ENCODE data around the gene CTNND2. TPM values are rescaled to one million over a fixed set of nuclear protein-coding genes. Genes with fewer than 3 reads are reported as not detected.
"Not testable (repeated sequence)": the region's sequence is repeated elsewhere in the genome, so short reads cannot be mapped to it uniquely, and the experiment has no call there.

CTNND2 gene
- total RNA-seq, 1 donor from 2014 or later: 10.1 TPM

DNA sequence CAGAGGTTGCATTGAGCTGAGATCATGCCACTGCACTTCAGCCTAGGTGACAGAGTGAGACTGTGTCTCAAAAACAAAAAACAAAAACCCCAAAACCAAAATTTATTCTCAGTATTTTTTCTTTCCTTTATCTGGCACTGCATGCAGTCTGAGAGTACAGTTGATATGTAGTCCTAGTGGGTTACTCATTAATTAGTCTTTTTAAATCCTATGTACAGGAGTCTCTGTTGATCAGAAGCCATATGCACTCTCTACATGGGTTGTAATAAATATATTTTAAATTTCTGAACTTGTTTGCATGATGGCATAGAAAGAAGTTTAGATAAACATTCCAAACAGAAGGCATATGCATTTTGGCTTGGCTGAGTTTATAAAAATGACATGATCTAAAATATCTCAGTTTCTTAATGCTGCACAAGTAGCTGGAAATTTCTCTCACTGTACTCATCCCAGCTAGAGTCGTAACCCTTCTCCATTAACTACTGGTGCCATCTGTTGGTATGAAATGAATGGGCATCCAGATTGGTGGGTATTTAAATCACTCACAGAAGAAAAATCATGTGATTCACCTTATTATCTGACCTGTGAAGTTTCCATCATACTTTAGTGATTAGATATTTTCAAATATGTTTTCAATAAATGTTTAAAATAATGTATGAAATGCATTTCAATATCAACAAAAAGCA, 284.8 kb downstream of the CTNND2 start:
- ATAC-seq: no peak
- intact Hi-C loops (cut with DNase I): no loop called here
- no peak for DNase-seq (ENCODE audit: low spot score)

DNA sequence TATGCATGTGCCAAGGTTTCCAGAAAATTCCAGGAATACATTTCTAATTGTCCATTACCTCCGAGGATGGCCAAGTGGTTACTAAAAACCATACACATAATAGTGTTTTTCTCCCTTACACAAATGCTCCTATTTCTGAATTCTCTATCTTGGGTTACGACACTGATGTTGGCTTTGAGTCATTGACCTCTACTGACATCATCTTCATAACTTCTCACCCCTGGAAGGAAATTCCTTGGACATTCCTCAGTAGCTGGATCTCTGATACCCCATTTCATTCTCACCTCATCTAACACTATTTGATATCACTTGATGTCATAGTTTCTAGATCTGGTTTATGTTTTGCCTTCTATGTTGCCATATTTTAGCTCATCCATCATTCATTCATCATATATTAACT, 287.2 kb downstream of the CTNND2 start:
- ATAC-seq (no peak), DNase-seq (ENCODE audit: low spot score) (no peak)
- intact Hi-C loops (cut with DNase I): no loop called here

DNA sequence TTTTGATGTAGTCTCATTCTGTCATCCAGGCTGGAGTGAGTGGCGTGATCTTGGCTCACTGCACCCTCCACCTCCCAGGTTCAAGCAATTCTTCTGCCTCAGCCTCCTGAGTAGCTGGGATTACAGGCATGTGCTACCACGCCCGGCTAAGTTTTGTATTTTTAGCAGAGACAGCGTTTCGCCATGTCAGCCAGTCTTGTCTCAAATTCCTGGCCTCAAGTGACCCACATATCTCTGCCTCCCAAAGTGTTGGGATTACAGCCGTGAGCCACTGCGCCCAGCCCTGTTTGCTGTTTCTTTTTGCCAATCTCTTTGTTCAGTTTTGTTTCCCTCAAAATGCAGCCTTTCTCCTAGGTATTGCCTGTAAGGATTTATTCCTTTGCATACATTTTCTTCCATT, 287.6 kb downstream of the CTNND2 start:
- intact Hi-C loops (cut with DNase I); DNase-seq (ENCODE audit: low spot score); ATAC-seq: not testable (repeated sequence)

DNA sequence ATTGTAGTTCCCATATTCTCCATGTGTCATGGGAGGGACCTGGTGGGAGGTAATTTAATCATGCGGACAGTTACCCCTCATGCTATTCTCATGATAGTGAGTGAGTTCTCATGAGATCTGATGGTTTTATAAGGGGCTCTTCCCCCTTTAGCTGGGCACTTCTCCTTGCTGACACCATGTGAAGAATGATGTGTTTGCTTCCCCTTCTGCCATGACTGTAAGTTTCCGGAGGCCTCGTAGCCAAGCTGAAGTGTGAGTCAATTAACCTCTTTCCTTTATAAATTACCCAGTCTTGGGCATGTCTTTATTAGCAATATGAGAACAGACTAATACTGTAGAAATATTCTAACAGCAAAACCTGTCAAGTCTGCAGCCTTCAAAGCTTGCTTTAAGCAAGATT, 293.2 kb downstream of the CTNND2 start:
- ATAC-seq (no peak), DNase-seq (ENCODE audit: low spot score) (no peak)
- intact Hi-C loops (cut with DNase I): no loop called here

DNA sequence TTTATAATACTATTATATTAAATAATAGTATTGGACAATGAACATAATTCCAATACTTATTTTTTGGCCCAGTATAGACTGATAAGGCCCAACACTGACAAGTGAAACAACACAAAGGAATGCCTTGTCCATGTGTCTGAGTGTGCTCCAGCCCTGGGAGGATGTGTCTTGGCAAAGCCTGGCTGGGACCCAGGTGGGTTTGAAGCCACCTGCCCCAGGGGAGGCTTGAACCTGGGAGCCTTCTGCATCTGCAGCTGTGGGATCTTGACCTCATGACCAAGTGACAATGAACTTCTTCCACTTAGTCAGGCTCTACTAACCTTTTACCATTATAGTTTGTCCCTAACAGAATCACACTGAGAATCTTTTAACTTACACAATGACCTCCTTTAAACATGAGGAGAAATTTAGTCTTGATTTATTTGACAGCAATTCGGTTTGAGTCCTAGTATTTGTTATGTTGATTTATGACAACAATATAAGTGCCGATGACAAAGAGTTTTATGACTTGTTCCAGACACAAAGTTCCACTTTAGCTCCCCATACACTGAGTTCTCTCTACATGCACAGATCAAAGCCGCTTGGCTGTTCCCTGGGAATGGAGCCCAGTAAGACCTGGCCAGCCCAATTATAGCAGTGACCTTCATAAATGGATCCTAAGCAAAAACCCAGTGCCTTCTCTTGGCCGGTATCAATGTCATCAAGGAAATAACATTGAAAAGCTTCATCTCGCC, 294.5 kb downstream of the CTNND2 start:
- intact Hi-C loops (cut with DNase I): no loop called here
- ATAC-seq (no peak), DNase-seq (ENCODE audit: low spot score) (no peak)

DNA sequence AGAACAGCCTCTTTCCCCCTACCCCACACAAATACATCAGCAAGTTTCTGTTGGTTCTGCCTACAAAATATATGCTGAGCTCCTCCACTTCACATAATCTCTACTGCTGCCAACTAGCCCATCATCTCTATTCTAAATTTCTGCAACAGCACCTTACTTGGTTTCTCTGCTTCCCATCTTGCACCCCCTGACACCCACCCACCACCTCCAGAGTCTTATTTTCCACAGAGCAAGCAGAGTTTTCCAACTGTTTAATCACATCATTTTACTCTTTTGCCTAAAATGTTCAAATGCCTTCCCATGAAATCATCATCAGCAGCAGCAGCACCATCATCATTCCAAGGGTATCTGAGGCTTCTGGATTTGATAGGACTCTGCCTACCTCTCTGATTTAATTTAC, 295.7 kb downstream of the CTNND2 start:
- DNase-seq (ENCODE audit: low spot score) (no peak), ATAC-seq (no peak)
- intact Hi-C loops (cut with DNase I): no loop called here

DNA sequence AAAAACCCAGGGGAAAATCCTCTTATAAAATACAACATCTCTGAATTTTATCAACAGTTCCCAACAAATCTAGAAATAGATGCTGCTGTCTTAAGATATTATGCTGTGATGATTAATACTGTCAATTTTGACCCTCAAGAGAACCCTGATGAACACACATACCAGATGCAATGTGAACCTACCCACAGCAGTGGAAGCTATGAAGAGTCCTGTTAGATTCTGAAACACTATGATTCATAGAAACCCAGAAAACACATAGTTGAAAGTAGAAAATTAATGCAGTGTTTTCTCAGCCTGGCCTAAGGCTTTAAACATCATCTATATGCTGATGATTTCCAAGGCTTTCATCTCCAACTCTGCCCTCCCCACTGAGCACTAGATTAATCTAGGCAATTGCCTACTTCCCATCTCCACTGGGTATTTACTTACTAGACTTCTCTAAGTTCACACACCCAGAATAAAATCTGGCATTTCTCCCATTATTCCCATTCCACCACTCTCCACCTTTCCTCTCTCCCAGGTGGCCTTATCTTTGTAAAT, 296.2 kb downstream of the CTNND2 start:
- no peak for DNase-seq (ENCODE audit: low spot score)
- intact Hi-C loops (cut with DNase I): no loop called here
- ATAC-seq: no peak

DNA sequence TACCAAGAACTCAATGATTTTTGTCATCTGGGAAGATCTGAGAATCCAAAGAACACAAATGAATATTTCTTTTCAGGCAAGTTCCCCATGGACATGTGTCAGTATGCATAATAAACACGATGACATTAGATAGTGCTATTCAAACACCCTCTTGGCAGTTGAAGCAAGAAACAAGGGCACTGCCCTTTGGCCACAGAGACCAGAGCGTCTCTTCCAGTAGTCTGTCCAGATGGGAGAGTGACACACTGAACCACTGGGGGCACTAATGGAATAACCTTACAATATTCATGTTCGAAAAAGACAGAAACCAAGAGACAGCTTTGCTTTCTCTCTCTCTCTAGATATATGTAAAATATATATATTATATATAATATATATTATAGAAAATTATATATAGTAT, 301.9 kb downstream of the CTNND2 start:
- ATAC-seq: no peak
- intact Hi-C loops (cut with DNase I): no loop called here

DNA sequence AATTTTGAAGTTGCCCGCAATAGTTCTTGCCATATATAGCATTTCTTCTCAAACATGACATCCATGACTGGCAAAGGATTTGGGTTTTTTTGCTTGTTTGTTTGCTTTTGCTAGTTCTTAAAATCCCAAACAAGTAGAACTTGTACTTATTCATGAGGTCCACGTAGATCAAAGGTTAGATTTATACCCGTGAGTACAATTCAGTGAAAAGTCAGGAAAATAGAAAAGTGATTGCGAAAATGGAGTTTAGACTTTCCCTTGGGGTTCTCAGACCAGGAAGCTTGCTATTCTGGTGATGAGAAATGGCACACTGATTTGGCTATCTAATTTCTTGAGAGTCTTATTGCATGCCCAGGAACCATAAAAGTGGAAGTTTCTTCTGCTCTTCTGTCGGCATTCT, 304.7 kb downstream of the CTNND2 start:
- no peak for DNase-seq (ENCODE audit: low spot score)
- no peak for ATAC-seq
- intact Hi-C loops (cut with DNase I): no loop called here

More for the DNA sequence above, 301.9 kb downstream of the CTNND2 start:
- DNase-seq (ENCODE audit: low spot score): no peak

DNA sequence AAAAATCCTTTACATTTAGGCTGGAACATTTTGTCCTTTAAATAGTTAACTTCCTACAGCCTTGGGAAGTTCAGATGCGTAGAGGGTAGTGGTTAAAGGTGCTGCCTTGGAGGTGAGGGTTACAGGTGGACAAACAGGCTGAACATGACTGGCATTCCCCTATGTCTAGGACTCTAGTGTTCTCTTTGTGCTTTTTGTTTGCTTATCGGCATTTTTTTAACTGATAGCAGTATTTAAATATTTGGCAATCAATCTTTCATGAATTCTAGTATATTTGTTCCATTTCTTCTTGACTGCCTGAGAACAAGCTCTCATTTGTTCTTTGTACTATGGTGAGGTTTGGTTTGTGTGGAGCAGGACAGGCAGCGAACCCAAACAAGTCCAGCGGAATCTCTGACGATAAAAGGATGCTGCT, 307.6 kb downstream of the CTNND2 start:
- intact Hi-C loops (cut with DNase I): no loop called here
- no peak for DNase-seq (ENCODE audit: low spot score)
- no peak for ATAC-seq

DNA sequence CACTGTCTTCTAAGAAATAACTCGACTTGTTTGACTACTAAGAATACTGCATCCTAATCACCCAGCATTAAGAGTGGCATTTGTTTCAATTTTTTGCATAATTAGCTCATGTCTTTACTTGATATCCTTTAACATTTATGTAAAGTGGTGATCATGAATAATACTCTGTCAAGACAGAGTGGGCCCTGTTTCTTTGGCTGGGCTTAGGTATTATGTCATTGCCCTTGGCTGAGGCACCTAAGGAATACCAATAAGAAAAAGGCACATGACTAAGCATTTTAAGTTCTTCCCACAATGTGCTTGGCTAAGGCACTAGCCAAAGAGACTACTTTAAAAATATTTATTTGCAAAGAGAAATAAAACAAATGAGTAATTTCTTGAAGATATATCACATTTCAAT, 308.1 kb downstream of the CTNND2 start:
- ATAC-seq: no peak

DNA sequence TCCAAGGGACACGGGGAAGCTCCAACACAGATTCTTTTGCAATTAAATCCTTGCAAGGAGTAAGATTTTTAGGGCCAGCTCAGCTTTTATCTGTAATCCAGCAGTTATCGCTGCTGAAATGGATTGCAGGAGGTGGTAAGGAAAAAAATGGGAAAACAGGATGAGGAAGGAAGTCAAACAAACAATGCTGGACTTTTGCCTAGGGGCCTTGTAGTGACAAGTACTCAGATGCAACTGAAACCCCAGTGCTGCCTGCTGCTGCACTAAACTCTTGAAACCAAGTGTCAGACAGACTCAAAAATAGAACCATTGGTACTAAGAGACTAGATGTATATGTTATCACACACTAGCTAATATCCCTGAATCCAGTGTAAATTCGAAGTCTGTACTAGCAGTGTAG, 309.2 kb downstream of the CTNND2 start:
- no peak for ATAC-seq
- intact Hi-C loops (cut with DNase I): no loop called here
- DNase-seq (ENCODE audit: low spot score): no peak

More for the DNA sequence above, 308.1 kb downstream of the CTNND2 start:
- DNase-seq (ENCODE audit: low spot score): no peak
- intact Hi-C loops (cut with DNase I): no loop called here

DNA sequence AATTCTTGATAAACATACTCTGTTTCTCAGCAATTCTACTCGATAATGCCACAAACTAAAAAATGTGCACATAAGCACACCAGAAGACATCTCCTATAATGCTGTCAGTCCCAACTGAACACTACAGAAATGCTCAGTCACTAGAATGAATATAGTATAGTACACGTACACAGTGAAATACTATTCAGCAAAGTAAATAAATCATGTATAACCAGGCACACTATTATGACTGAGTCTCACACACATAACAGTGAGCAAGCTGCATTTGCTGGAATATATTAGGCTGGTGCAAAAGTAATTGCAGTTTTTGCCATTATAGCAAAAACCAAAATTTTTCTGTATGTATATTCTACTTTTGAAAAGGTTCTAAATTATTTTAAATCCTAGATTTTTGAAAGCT, 310.2 kb downstream of the CTNND2 start:
- DNase-seq (ENCODE audit: low spot score) (no peak), ATAC-seq (no peak)
- intact Hi-C loops (cut with DNase I): no loop called here

DNA sequence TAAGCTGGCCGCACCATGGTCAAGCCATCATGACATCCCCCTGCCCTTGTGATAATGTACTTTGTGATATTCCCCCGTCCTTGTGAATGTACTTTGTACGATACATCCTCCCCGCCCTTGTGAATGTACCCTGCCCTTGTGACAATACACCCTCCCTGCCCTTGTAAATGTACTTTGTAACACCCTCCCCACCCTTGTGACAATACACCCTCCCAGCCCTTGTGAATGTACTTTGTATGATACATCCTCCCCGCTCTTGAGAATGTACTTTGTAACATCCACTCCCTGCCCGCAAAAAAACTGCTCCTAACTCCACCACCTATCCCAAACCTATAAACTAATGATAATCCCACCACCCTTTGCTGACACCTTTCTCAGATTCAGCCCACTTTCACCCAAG, 313.8 kb downstream of the CTNND2 start:
- no peak for DNase-seq (ENCODE audit: low spot score)
- no peak for ATAC-seq
- intact Hi-C loops (cut with DNase I): no loop called here

DNA sequence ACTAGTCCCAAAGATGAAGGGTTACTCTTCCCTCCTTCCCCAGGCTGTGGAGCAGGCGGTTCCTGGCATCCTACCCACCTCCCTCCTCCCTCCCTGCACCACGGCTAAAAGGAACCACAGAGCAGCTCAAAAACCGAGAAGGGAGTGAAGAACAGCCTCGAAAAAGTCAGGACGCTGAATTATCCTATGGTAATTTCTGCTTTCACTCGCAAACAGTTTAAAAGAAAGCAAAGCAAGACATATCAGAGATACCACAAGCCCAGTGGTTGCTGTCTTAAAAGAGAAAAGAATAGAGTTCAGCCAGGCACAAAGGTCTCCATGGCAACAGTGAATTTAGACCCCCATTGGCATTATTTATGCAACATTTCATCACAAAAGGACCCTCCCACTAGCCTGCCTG, 315.4 kb downstream of the CTNND2 start:
- intact Hi-C loops (cut with DNase I): no loop called here
- DNase-seq (ENCODE audit: low spot score) (no peak), ATAC-seq (no peak)

DNA sequence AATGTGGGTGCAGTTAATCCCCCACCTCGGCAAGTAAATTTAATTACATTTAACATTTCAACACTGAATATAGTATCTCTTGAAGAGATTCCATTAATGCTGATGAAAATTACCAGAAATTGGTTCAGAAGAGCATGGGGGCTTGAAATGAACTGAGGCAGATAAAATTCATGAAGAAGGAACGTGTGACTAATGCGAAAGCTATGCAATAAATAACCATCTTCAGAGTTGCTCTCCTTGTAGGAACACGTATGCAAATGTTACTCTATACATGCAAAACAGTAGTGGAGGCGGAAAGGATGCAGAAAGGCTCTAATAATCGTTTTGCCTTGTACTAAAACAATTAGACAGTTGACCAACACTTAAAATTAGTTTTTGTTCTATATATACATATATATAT, 320.2 kb downstream of the CTNND2 start:
- intact Hi-C loops (cut with DNase I): no loop called here
- no peak for ATAC-seq
- DNase-seq (ENCODE audit: low spot score): no peak

DNA sequence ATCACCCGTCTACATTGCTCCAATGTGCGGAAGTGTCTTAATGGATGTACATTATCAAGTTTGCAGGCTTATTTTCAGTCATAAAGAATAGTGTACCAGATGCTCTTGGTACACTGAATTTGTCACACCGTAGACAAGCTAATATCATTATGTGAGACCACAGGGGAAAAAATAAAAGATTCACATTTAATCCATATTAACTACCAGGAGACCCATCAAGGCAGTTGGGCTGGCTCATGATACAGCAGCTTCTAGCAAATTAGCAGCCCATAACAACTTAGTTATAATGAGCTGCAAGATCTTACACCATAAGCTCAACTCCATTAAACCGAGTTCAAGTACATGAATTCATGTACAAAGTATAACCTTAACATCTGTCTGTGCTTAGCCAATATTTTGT, 324.9 kb downstream of the CTNND2 start:
- intact Hi-C loops (cut with DNase I): no loop called here

DNA sequence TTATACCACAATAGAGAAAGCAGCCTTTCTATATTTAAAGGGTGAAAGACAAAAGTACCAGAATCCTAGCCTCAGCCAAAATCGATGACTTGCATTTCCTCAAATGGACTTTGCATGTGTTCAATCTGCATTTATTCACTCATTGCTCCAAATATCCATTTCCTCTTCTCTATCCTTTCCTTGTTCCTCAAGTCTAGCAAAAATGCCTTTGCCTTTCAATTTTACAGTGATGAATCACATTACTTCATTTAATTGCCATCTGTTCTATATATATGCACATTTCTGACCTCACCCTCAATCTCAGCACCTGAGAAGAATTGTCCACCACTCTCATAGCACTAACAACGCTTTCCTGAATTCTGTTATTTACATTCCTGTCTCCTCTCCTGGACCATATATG, 329.5 kb downstream of the CTNND2 start:
- intact Hi-C loops (cut with DNase I): no loop called here
- DNase-seq (ENCODE audit: low spot score) (no peak), ATAC-seq (no peak)

More for the DNA sequence above, 324.9 kb downstream of the CTNND2 start:
- DNase-seq (ENCODE audit: low spot score) (no peak), ATAC-seq (no peak)

DNA sequence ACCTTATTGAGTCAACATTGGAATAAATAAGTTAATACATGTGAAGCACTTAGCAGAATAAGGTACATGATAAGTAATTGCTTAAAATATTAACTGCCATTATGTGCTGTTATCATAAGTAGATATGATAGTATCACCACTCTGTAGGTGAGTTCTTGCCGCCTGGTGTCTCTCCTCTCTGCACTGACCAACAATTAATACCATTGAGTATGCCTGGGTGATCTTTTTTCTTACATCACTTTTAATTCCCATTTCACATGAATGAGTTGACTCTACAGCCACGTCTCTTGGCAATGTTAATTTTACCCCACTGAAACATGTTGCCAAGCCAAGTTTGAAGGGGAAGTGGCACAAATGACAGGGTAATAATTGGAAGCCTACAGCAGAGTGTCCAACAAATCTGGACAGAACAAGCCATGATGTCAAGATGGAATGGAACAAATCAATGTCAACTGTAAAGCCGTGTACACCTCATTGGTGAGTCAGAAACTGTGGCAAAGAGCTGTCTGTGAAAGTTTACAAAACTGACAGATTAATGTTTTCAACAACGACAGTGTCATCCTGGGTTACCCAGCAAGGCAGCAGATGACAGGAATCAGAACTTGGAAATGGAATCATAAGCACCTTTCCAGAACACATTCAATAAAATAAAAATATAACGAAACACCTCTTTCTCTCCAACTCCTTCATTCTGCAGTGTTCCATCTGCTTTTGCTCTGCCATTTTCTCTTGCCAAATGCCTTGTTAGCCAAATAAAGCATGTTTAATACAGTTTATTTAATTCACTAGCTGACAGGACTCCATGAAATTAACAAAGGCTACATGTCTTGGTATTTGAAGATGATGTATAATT, 330.9 kb downstream of the CTNND2 start:
- ATAC-seq: no peak
- intact Hi-C loops (cut with DNase I): no loop called here
- DNase-seq (ENCODE audit: low spot score): no peak

DNA sequence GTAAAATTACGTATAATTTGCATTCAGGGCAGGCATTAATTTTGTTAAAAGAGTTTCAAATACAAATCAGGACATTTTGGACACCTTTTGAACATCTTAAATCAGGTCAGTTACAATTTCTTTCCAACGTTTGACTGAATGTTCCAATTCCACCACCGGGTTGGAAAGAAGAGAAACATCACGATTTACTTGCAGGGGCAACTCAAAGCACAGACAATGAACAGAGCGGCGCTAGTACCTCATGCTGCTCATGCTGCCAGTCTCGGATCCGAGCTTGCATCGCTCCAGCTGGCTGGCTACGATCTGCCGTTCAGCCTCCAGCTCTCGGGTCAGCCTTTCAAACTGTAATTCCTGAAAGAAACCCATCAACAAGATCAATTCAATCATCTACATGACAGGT, 339.5 kb downstream of the CTNND2 start:
- intact Hi-C loops (cut with DNase I): no loop called here
- no peak for DNase-seq (ENCODE audit: low spot score)
- no peak for ATAC-seq
